ENCODE results near the gene PCDH12.

GRCh38 chr5:141941307-141941706 lies 16.7 kb downstream of the PCDH12 start:
- peak in 1 of 3 donors; percentile 19 for TF ChIP-seq CTCF (IDR thresholded peaks at IDR 0.05)
- TF ChIP-seq POLR2AphosphoS5 (IDR thresholded peaks at IDR 0.05) = no peak
- no peak for TF ChIP-seq POLR2A (IDR thresholded peaks at IDR 0.05)
